ENCODE results near the gene FFAR3. TPM values are rescaled to one million over a fixed set of nuclear protein-coding genes. Genes with fewer than 3 reads are reported as not detected.
A peak's percentile ranks its signal among the peaks of the same experiment; 100 is the strongest.

The FFAR3 gene
- total and polyA plus RNA-seq, 2 donors (not counting 3 experiments of a cell fraction or from before 2014, with no cell fraction given): not detected

DNA sequence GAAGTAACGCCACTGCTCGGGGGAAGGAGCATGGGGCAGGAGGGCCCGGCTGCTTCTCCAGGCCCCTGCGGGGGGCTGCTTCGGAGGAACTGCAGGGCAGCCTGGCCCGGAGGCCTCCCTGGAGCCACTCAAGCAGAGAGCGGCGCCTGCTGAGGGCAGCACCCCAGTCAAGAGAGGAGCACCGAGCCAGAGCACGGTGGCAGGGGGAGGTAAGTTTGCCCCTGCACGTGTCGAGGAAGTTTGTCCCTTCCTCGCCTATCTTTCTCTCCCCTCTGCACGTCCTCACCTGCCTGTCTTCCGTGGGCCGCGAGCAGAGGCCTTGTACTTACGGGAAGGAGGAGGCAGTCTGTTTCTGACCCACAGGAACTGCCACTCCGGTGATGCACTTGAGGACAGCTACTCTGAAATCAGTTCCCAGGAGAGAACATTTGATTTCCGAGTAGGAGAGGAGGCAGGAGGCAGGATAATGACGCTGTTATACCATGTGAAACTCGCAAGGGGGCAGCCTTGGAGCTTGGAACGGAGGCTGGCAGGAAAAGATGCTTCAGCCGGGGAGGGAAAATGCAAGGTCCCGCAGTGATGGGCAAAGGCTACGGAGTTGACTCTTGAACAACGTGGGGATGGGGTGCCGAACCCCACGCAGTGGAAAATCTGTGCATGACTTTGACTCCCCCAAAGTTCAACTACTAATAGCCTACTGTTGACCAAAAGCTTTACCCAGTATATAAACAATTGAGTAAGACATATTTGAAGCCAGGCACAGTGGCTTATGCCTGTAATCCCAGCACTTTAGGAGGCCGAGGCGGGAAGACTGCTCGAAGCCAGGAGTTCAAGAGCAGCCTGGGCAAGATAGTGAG, 5.6 kb upstream of the FFAR3 start:
- Histone ChIP-seq H2AFZ (ENCODE audit: low read depth, low read length) (peak overlapping the region; percentile 40), H3K9ac (replicated peaks; ENCODE audit: extremely low read depth, insufficient read depth, low read length) (no peak overlapping the region)

More for the DNA sequence above, 5.6 kb upstream of the FFAR3 start:
- H3K9me1 ChIP-seq (replicated peaks; ENCODE audit: control insufficient read depth, extremely low read depth, insufficient read depth, low read length): no peaks in the 10 kb centered on the region
- BruUV-seq (replicated peaks): no TSS peak
- no peak overlapping the region for H3K4me3 ChIP-seq (replicated peaks in 1 of 3; ENCODE audit: insufficient read depth in 1 of 3, low read depth in 1 of 3, low read length in 3 of 3)
- H3K4me1 ChIP-seq (ENCODE audit: control insufficient read depth, extremely low read depth, insufficient read depth, low read length): no peaks in the 10 kb centered on the region
- intact Hi-C loops (cut with micrococcal nuclease): loop anchor here (1.0 kb wide), 3 partner anchors 116 to 365 kb away; no protein-coding TSS in a partner anchor
- TF ChIP-seq, protein P1, sequence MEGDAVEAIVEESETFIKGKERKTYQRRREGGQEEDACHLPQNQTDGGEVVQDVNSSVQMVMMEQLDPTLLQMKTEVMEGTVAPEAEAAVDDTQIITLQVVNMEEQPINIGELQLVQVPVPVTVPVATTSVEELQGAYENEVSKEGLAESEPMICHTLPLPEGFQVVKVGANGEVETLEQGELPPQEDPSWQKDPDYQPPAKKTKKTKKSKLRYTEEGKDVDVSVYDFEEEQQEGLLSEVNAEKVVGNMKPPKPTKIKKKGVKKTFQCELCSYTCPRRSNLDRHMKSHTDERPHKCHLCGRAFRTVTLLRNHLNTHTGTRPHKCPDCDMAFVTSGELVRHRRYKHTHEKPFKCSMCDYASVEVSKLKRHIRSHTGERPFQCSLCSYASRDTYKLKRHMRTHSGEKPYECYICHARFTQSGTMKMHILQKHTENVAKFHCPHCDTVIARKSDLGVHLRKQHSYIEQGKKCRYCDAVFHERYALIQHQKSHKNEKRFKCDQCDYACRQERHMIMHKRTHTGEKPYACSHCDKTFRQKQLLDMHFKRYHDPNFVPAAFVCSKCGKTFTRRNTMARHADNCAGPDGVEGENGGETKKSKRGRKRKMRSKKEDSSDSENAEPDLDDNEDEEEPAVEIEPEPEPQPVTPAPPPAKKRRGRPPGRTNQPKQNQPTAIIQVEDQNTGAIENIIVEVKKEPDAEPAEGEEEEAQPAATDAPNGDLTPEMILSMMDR (IDR thresholded peaks at IDR 0.05; ENCODE audit: extremely low read depth in 1 of 2, insufficient read depth in 1 of 2, low read depth in 1 of 2, low read length in 2 of 2): peak; percentile 70 to 76
- TF ChIP-seq EZH2 (IDR thresholded peaks at IDR 0.05; ENCODE audit: borderline replicate concordance, low read depth, low read length, severe bottlenecking): no peak
- FAIRE-seq (peak; percentile 85), DNase-seq (ENCODE audit: low read depth, low spot score) (peak; percentile 66)
- dilution Hi-C loops (cut with MboI; ENCODE audit: extremely low pct_ligation_motif_present, low sequenced_read_pairs): no loop called here
- H3K79me2 ChIP-seq (ENCODE audit: control insufficient read depth, insufficient read depth, low read length): no peaks in the 10 kb centered on the region
- H4K20me1 ChIP-seq (replicated peaks; ENCODE audit: control insufficient read depth, extremely low read depth, insufficient read depth, low read length): no peaks in the 10 kb centered on the region
- no peaks in the 10 kb centered on the region for H3K36me3 ChIP-seq (ENCODE audit: control insufficient read depth in 2 of 2, extremely low read depth in 1 of 2, insufficient read depth in 2 of 2, low read length in 2 of 2)
- ChIA-PET POLR2A (no interaction called here), CTCF (interaction anchor here (0.6 to 6.9 kb wide), 24 partner anchors 8 to 301 kb away, joined by 3 to 118 read pairs (median 5); partner anchors contain the start of gene FXYD3)
- H3K27ac ChIP-seq (ENCODE audit: insufficient read depth, low read depth, low read length): no peak overlapping the region
- H3K27me3 ChIP-seq (ENCODE audit: control insufficient read depth in 2 of 2, insufficient read depth in 2 of 2, low read length in 2 of 2): no peaks in the 10 kb centered on the region
- no peaks in the 10 kb centered on the region for H3K9me3 ChIP-seq (replicated peaks; ENCODE audit: control insufficient read depth, insufficient read depth, low read length)
- H3K4me2 ChIP-seq (ENCODE audit: insufficient read depth, low read length): no peak overlapping the region

Measured in endothelial cell of umbilical vein (primary cell).